Measurements from ENCODE around the gene SHISA6.

The SHISA6 gene

DNA sequence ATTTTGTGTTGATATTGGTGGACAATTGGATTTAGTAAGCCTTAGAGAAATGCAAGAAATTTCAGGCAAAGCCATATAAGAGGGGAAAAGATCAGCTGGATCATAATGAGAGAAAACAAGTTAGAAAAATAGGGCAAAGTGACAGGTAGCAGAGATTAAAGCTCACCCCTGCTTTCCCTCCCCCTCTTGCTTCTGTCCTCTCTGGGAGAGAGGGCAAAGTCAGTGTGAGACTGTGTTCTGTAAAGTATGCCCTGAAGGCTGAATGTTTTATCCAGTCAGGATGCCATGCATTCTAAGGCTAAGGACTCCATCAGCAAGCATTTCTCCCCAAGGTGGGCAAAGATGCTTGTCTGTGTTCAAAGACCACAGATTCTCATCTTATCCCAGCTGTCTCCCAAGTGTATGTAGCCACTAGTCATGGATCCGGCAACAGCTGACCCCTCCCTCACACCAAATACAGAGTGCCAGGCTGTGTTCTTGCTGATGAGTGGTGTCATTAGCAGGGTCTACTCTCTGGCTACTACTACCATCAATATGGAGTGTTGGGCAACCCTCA lies 221.1 kb downstream of the SHISA6 start:
- DNase-seq = no peak

DNA sequence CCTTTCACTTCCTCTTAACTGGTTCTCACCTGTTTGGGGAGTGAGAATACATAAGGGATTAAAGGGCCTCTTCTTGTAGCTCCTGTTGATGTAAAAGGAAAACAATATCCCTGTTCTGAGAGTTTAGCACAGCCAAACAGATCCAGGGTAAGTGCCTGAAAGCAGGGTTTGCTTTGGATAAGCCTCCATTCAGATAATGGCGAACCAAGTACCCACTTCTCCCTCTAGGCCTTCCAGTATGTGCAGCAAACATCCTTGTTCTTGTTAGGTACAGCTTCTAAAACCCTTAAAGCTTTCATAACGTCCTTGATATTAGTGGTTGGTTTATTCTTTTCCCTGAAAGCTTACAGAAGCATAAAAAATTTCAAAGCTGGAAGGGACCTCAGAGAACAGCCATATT lies 226.6 kb downstream of the SHISA6 start:
- no peak for DNase-seq

DNA sequence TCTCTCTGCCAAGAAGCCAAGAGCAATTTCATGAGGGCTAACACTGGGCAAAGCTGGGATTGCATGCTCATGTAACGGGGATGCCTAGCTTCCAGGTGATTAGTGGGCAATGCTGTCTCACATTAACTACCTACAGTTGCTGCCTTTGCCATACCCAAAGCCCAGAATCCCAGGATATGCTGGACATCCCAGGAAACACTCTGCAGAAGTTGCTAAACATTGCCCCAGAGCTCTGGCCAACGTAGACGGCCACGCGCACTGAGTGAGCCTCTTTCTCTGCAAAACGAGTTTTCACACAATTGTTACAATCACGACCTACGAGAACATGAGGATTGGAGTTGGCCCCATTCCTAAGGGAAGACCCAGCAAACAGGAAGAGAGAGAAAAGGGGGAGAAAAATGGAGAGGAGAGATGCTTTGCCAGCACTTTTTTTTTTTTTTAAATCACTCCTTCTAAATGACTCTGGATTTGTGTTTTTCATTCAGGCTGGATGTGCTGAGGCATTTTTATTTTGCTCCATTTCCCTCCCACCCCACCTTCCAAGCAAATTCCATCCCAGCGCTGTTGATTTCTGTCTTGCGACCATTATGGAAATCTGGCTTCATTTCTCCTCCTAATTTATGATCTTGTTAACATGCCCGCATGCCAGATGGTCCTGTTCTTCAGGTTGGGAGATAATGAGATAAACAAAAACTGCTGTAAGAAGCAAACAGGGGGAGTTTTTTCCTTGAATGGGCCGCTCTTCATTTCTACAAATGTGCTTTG lies 244.5 kb downstream of the SHISA6 start:
- no peak for DNase-seq

DNA sequence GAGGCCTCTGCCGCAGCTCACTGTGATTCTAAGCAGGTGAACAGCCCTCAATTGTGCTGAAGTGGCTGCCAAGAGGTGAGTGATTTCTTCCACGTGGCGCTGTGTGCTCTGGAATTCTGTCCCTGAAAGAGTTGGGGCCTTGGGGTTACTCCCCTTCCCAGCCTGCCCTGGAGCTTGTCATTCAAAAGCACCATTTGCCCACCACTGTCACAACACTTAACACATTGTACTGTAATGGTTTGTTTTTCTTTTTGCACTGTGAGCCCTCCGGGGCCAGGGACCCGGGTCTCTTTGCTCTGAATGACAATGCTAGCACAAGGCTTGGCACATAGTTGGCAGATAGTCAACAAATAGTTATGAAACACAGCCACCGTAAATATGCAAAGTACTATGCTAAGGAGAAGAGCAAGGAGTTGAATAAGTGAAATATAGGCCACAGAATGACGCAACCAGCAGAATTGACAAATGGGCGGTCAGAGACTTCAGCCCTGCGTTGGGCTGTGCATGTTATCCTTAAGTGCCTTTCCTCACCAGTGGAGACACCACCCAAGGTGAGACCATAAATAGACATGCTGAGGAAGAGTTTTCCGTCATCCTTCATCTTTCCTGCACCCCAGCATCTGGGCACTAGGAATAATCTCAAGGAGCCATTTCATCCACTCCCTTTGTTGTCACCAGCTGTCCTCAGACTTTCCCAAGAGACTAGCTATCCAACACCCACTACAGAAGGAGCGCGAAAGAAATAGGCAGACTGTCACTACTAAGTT lies 245.3 kb downstream of the SHISA6 start:
- DNase-seq = no peak

DNA sequence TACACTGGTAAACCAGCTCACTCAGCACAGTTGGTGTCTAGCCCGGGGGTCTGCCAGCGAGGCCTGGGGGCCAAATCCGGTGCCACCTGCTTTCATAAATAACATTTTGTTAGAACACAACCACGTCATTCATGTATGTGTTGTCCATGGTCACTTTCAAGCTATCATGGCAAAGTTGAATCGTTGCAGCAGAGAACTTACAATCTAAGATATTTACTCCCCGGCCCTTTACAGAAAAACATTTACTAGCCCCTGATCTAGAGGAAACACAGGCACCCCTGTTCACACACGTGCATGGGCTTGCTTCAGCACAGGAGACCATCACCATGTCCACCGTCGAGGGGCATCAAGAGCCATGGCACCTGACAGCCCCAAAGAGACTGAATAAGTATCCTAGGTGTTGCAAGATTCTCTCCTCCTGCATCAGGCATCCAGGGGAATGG lies 245.9 kb downstream of the SHISA6 start:
- DNase-seq = no peak

DNA sequence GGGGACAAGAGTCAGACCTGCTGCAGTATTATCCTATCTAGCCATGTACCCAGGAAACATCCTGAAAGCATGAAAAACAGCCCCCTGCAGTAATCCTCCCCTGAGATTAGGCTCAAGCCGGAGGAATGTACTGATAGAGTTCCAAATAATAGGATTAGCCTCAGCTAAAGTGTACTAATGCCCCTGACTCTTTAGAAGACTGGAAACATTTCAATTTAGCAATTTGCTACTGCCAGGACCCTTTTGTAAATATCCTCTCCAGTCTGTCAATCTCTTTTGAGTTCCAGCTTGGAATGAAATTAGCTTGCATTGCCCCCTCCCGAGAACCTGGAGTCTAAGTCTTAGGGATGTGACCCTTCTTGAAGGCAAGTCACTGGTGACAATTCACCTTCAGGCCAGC lies 246.5 kb downstream of the SHISA6 start:
- DNase-seq = no peak

DNA sequence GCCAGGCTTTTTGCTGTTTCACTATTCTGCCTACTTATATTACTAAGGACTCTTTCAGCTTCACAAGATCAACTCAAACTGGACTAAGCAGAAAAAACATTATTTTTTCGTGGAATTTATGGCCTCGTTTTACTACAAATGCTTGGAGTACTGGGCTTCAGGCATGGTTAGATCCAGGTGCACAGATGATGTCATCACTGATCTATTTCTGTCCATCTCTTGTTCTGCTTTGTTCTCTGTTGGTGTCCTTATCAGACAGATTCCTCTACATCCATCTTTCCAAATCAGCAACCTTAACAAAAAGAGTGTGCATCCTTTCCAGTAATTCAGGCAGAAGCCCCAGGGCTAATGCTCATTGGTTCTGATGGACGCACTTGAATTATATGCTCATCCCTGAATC lies 247.4 kb downstream of the SHISA6 start:
- no peak for DNase-seq

DNA sequence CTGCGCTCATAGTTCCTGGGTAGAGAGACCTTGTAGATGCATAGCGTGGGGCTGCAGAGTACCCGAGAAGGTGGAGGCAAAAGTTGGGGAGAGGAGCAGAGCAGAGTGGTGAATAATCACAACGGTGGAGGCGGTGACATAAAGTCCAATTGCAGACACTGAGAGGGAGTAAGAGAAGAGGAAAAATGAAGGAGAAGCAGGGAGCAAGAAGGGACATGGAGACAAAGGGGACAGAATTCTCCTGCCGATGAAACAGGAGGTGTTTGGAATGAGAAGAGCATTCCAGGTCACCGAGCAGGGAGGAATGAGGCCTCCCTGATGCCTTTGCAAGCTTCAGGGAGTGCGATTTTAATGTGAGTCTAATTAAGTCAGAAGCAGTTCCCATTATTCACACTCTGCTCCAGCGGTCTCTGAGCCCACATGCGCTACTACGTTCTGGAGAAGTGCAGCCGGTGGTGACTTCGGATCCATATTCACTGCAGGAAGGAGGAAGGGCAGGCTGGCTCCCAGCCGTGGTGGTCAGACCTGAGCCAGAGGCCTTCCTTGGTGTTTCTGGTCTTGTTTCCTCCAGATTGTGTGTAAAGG lies 249.2 kb downstream of the SHISA6 start:
- DNase-seq = no peak

DNA sequence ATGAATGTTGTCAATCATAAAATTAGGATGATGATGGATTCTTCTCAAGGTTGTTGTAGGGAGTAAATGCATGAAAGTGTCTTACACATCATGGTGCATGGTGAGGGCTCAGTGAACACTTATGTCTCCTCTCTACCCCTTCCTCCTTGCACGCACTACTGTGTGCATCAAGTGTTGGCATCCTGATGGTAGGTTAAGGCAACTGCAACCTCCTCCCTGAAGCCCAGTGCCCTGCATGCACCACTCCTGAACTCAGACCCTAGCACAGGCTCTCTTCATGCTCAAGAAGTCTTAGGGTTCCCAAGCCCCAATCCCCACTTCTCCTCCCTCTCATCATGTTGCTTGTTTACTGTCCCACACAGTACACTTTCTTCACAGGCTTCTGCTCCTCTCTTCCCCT lies 251.5 kb downstream of the SHISA6 start:
- DNase-seq = no peak

DNA sequence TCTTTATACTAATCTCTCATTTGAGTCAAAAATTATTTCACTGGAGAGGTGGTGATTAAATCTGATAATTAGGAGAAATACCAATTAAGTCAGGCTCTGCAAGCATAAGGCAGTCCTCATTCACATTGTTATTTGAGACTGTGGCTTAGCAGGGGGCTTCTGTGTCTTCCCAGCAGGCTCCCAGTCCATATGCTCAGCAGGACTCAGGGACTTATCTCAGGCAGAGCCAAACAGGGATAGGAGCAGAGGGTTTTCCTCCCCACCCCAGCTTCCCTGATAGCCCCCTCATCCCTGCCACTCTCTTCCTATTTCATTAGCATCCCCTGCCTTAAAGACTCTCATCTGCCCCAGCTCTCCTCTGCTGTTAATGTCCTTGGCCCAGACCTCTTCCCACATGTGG lies 252.9 kb downstream of the SHISA6 start:
- no peak for DNase-seq

DNA sequence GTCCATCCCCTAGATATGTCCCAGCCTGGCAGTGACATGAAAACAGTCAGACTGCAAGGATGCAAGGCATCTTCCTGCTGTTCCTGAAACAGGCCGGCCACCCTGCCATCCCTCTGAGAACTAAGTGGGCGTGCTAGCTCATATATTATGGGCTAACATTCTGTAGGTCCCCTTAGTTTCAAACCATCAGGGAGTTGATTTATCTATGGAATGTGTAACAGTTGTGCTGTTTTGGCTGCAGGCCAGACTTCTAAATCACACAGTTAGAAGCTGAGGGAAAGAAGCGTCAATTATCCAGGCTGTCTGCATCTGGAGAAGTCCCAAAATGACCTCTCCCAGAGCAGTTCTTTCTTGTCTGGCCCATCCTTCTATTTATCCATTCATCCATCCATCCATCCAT lies 254.6 kb downstream of the SHISA6 start:
- no peak for DNase-seq

DNA sequence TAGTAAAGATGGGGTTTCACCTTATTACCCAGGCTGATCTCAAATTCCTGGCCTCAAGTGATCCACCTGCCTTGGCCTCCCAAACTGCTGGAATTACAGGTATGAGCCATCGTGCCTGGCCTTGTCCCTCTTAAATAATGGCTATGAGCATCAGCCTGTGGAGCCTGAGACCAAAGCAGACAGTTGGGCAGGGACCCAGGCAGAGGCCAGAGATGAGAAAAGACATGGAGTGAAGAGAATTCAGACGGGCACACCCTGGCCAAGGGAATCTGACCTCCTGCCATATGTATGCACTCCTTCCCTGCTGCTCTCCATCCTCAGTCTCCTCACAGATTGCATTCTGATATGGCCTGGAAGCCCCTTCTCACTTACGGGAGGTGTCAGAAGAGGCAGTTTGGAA lies 258.9 kb downstream of the SHISA6 start:
- no peak for DNase-seq

DNA sequence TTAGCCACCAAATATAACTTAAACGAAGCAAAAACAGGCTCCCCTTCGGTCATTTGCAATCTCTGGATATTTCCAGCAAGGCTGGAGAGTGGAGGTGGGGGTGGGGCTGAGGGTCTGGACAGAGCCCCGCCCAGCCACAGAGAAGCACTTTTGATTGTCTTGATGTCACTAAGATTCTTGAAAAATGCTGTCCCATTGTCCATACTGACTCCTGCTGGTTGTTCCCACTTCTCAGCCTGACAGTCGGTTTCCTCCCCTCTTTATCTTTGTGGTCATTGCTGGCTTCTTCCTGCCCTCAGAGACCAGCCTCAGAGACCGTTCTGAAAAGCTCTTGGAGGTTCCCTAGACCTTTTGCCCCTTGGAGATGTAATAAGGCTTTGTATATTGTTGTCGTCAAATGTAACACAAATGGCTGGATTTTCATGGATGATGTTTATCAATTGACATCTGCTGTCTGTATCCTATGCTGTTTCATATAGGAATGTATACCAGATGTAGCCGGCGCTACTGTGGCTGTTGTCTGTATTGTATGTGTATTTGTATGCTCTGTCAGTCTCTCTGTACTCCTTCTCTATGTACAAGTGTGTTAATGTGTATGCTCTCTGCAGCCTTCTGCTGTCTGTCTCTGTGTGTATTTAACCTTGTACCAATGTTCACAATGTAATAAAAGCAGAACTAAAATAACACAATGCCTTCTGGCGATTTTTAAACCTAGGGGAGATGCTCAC lies 262.5 kb downstream of the SHISA6 start:
- DNase-seq = no peak

DNA sequence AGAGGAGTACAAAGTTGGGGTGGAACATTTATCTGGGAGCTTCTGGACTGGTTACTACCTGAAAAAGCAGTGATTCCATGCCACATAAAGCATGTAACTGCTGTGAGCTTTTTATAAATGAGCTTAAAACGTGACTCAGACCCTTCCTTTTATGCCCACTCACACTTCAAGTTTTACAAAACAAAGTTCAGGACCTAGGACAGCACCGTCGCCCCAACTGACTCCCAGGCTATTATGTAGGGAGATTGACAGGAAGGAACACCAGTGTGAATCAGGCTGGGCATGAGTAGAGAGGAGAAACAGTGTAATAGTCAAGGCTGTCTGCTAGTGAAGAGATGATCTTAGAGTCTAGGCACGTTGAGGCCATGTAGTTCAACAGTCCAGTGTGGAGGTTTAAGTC lies 265.6 kb downstream of the SHISA6 start:
- no peak for DNase-seq

DNA sequence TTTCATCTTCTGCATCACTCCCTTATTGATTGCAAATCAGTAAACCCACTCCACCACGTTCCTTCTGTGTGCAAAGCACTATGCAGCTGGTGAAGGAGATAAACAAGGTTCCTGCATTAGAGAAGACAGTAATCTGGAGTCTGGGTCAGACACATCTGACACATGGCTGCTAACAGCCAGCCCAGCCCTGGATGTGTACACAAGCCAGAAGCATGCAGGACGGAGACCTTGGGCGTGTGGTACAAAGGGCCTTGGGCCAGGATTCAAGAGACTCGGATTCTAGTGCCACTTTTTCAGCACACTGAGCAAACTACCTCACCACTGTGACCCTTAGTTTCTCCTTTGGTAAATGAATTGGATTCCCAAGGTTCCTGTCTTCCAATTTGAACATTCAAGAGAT lies 270.7 kb downstream of the SHISA6 start:
- no peak for DNase-seq

DNA sequence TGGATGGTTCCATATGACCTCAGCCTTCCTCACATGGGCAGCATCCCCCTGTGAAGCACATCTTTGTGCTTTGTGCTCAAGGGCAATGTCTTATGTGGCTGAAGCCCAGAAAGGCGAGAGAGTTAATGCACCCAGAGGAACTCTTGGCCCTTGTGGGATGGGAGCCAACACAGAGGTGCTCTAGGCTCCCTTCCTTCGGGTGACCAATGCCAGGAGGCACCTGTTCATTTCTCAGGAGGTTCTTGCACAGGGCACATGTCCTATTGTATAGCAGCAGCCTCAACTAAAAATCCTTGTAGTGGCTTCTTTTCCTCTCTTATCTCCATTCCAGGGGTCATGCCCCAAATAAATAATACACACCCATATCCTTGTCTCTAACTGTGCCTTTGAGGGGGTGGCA lies 273.6 kb downstream of the SHISA6 start:
- no peak for DNase-seq

DNA sequence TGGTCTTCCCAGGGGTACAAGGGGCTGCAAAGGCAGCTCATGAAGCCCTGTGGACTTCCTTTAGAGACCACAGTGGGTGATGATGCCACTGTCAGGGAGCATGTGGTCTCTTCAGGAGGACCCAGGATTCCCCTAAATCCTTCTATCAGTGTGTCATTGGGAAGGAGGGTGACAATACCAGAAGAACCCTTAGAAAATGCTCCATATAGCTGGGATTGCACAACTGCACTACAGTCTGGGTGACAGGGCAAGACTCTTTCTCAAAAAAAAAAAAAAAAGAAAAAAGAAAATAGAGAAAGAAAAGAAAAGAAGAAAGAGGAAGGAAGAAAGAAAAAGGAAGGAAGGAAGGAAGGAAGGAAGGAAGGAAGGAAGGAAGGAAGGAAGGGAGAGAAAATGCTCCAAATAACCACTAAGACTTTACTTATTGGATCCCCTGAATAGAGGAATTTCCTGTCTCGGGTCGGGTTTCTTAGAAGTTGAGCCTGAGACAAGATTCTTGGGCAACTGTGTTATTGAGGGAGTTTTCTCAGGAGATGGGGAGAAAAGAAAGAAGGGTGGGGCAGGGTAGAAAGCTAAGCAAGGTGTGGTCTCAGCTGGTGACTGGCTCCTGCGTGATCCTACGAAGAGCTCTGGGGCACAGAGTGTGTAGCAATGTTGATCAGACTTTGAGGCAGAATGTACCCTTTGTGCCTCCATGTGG lies 274.1 kb downstream of the SHISA6 start:
- no peak for DNase-seq

DNA sequence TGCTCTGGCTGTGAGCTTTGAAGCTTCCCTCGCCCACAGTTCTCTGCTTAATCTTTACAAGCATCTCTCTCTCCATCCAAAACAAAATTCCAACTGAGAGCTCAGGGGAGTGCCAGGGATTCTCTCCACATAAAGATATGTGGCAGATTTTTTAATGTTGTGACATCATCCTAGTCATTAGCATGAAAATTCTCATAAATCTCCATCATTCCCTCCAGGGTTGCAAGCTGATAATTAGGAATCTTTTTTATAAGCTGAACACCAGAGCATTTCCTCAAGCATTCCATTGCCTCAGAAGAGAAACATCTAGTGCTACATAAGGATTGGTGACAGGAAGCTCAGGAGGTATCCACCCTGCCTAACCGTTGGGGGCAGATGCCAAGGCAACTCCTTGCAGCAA lies 274.9 kb downstream of the SHISA6 start:
- DNase-seq = no peak

DNA sequence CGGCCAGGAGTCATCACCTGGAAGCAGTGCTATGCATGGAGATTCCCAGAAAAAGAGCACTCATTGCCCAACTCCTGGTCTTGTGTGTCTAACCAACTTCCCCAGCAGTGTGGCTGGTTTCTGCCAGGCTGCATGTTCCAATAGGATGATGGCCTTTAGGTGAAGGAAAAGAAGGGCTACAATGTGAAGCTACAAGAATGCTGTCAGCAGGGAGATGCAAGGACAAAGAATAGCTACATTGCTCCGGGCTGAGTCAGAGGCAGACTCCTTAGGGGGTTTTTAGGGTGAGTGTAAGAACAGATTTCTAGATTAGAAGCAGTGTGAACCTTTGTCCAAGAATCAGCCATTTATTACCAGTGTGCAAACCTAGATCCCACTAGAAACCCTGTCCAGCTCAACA lies 294.2 kb downstream of the SHISA6 start:
- DNase-seq = no peak

DNA sequence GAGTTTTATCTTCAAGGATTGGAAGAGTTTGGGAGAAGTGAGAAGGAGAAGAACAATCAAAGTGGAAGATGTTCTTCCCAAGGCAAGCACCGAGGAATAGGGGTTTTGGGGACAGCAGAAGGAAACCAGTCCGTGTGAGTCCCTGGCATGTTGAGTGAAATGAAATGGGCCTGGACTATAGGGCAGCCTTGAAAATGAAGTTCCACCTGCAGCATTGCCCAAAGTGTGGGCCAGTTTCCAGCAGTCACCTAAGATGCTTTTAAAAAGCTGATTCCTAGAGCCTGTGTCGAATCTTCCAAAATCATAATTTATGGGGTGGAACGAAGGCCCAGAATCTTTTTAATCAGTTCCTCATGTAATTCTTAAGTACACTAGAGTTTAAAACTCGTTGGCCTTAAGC lies 297.4 kb downstream of the SHISA6 start:
- DNase-seq = no peak

DNA sequence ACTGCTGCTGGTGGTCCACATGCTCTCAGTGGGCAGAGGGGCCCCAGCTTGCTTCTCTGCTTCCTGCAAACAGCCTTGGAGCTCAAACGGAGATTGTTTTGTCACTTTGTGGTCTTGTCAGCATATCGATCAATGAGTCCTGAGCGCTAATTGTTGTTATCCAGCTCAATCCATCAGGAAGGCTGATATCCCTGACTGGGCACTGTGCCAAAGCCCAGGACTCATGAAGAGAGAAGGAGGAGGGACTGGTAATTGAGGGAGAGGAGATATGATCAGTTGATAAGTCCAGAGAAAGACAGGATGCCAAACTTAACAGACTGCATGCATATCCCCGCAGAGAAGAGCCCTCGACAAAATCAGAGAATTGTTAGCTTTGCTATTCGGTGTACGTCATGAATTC lies 298.6 kb downstream of the SHISA6 start:
- no peak for DNase-seq

DNA sequence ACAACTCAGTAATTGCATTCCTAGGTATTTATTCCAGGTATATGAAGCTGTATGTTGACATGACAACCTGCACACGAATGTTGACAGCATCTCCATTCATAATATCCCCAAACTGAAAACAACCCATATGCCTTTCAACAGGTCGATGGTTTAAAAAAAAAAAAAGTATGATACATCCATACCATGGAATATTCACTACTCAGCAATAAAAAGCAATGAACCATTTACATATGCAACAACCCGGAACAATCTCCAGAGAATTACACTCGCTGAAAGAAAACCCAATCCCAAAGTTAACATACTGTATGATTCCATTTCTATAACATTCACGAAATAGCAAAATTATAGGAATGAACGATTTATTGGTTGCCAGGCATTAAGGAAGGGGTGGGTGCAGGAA lies 304.0 kb downstream of the SHISA6 start:
- DNase-seq = no peak

Data from effector CD8-positive, alpha-beta T cell (primary cell).